Astrocyte (in vitro differentiated cells and primary cell): Measurements from ENCODE around the gene TLR9.

Experiments used
- CTCF ChIP-seq: IDR thresholded peaks from 2 replicates; pipeline ENCODE4 v1.5.1; 2011; ENCODE audit warnings: low read depth, mild to moderate bottlenecking, inconsistent platforms, low read length, moderate library complexity; ENCODE audit not compliant: insufficient read depth
- EZH2 ChIP-seq: IDR thresholded peaks from 2 replicates; pipeline ENCODE4 v1.6.1; 2012; ENCODE audit warnings: mild to moderate bottlenecking, low read length, inconsistent platforms; ENCODE audit not compliant: insufficient read depth

- no peak for TF ChIP-seq CTCF
- TF ChIP-seq EZH2 = no peak
These were observed 29.2 kb upstream of the TLR9 start for GRCh38 chr3:52254608-52255007.
